ENCODE results near the gene SYNGAP1. TPM values are rescaled to one million over a fixed set of nuclear protein-coding genes. Genes with fewer than 3 reads are reported as not detected.

SYNGAP1 gene
- total and polyA plus RNA-seq, 9 of the 15 experiments (the other 6 are each of a cell fraction or from before 2014, with no cell fraction given) = 0.01 to 22.8 (median 3.2) TPM

DNA sequence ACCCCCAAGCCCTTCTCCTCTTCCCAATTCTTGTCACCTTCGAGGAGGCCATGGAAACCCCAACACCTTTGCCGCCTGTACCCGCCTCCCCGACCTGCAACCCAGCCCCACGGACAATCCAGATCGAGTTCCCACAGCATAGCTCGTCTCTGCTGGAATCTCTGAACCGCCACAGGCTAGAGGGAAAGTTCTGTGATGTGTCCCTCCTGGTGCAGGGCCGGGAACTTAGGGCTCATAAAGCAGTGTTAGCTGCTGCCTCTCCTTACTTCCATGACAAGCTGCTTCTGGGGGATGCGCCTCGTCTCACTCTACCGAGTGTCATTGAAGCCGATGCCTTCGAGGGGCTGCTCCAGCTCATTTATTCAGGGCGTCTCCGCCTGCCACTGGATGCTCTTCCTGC, 35.2 kb downstream of the SYNGAP1 start (continued):
- TF ChIP-seq, protein P1, sequence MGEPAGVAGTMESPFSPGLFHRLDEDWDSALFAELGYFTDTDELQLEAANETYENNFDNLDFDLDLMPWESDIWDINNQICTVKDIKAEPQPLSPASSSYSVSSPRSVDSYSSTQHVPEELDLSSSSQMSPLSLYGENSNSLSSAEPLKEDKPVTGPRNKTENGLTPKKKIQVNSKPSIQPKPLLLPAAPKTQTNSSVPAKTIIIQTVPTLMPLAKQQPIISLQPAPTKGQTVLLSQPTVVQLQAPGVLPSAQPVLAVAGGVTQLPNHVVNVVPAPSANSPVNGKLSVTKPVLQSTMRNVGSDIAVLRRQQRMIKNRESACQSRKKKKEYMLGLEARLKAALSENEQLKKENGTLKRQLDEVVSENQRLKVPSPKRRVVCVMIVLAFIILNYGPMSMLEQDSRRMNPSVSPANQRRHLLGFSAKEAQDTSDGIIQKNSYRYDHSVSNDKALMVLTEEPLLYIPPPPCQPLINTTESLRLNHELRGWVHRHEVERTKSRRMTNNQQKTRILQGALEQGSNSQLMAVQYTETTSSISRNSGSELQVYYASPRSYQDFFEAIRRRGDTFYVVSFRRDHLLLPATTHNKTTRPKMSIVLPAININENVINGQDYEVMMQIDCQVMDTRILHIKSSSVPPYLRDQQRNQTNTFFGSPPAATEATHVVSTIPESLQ (CRISPR knock-in tag; IDR thresholded peaks at IDR 0.05) = no peak
- no peak for TF ChIP-seq YBX1 (IDR thresholded peaks at IDR 0.05)

DNA sequence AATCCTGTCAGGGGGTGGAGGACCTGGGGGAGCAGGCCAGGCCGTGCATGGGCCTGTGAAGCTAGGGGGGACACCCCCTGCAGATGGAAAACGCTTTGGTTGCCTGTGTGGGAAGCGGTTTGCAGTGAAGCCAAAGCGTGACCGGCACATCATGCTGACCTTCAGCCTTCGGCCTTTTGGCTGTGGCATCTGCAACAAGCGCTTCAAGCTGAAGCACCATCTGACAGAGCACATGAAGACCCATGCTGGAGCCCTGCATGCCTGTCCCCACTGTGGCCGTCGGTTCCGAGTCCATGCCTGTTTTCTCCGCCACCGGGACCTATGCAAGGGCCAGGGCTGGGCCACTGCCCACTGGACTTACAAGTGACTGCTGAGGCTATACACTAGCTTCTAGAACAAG, 36.3 kb downstream of the SYNGAP1 start:
- 97% methylated on average over 12 of the region's 12 CpGs for WGBS (ENCODE audit: insufficient coverage, low coverage, missing lambda C conversion rate)
- no peaks in the 10 kb centered on the region for H3K9me1 ChIP-seq (ENCODE audit: control insufficient read depth, insufficient read depth, low read length)
- H3K4me2 ChIP-seq (ENCODE audit: insufficient read depth, low read length) = no peak overlapping the region; the same call in 1 of the 2 replicates
- H4K20me1 ChIP-seq (replicated peaks; ENCODE audit: control insufficient read depth, insufficient read depth, low read length) = no peaks in the 10 kb centered on the region
- in situ Hi-C loops (cut with MboI) (no loop called here), intact Hi-C loops (cut with micrococcal nuclease) (no loop called here)
- H3K4me1 ChIP-seq (replicated peaks in 1 of 2; ENCODE audit: control insufficient read depth in 2 of 2, insufficient read depth in 2 of 2, low read length in 2 of 2) = peaks cover 16 to 20% of the 10 kb centered on the region in 2 experiments
- DNase-seq (ENCODE audit: extremely low read depth in 1 of 4, low spot score in 3 of 4) = no peak
- H3K27ac ChIP-seq (ENCODE audit: extremely low read depth, low read depth, low read length) = no peak overlapping the region
- H3K36me3 ChIP-seq (ENCODE audit: control insufficient read depth, insufficient read depth, low read length) = peaks cover 27% of the 10 kb centered on the region
- H3K4me3 ChIP-seq = no peak overlapping the region
- no peaks in the 10 kb centered on the region for H3K27me3 ChIP-seq (ENCODE audit: control insufficient read depth in 2 of 2, insufficient read depth in 2 of 2, low read length in 2 of 2)
- ATAC-seq = no peak
- FAIRE-seq = no peak
- H2AFZ ChIP-seq (ENCODE audit: low read depth, low read length) = no peak overlapping the region
- ChIA-PET POLR2A (no interaction called here), CTCF (ENCODE audit: low intra/inter-chr PET ratio) (no interaction called here)
- H3K79me2 ChIP-seq (ENCODE audit: control insufficient read depth, insufficient read depth, low read length) = peaks cover 35% of the 10 kb centered on the region
- no peaks in the 10 kb centered on the region for H3K9me3 ChIP-seq (replicated peaks; ENCODE audit: control insufficient read depth, insufficient read depth, low read depth, low read length)
- H3K9ac ChIP-seq (ENCODE audit: insufficient read depth in 1 of 2, low read depth in 2 of 2, low read length in 2 of 2) = peak overlapping the region in 1 of 2 experiments; percentile 95; a peak in 2 of 4 replicates
- no TSS peak for BruUV-seq (replicated peaks)
- TF ChIP-seq DIDO1 (tag; IDR thresholded peaks at IDR 0.05; ENCODE audit: low read depth) = no peak
- TF ChIP-seq HDGF (IDR thresholded peaks at IDR 0.05) = no peak
- TF ChIP-seq ZNF124 (CRISPR knock-in tag; IDR thresholded peaks at IDR 0.05) = no peak
- no peak for TF ChIP-seq ESRRB (CRISPR knock-in tag; IDR thresholded peaks at IDR 0.05; ENCODE audit: borderline replicate concordance)
- no peak for TF ChIP-seq SOX6 (IDR thresholded peaks at IDR 0.05)
- no peak for TF ChIP-seq RCOR1 (IDR thresholded peaks at IDR 0.05; ENCODE audit: borderline replicate concordance in 1 of 2, low read depth in 2 of 2, low read length in 2 of 2)
- TF ChIP-seq, protein P2, sequence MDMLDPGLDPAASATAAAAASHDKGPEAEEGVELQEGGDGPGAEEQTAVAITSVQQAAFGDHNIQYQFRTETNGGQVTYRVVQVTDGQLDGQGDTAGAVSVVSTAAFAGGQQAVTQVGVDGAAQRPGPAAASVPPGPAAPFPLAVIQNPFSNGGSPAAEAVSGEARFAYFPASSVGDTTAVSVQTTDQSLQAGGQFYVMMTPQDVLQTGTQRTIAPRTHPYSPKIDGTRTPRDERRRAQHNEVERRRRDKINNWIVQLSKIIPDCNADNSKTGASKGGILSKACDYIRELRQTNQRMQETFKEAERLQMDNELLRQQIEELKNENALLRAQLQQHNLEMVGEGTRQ (CRISPR knock-in tag; IDR thresholded peaks at IDR 0.05) = no peak
- TF ChIP-seq TEAD2 (tag; IDR thresholded peaks at IDR 0.05) = no peak
- 0 out of 2 replicates have a peak, but pooled peaks have one; percentile 17 for TF ChIP-seq POLR2G (IDR thresholded peaks at IDR 0.05; ENCODE audit: low read depth, low read length)
- no peak for TF ChIP-seq PTRF (tag; IDR thresholded peaks at IDR 0.05)
- no peak for TF ChIP-seq PHF8 (IDR thresholded peaks at IDR 0.05; ENCODE audit: borderline replicate concordance, low read length)
- no peak for TF ChIP-seq SMAD1 (IDR thresholded peaks at IDR 0.05; ENCODE audit: low read depth, low read length, partially characterized antibody)
- TF ChIP-seq, protein P3, sequence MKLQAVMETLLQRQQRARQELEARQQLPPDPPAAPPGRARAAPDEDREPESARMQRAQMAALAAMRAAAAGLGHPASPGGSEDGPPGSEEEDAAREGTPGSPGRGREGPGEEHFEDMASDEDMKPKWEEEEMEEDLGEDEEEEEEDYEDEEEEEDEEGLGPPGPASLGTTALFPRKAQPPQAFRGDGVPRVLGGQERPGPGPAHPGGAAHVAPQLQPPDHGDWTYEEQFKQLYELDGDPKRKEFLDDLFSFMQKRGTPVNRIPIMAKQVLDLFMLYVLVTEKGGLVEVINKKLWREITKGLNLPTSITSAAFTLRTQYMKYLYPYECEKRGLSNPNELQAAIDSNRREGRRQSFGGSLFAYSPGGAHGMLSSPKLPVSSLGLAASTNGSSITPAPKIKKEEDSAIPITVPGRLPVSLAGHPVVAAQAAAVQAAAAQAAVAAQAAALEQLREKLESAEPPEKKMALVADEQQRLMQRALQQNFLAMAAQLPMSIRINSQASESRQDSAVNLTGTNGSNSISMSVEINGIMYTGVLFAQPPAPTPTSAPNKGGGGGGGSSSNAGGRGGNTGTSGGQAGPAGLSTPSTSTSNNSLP (IDR thresholded peaks at IDR 0.05; ENCODE audit: borderline replicate concordance, low read depth, low read length) = no peak
- no peak for TF ChIP-seq MAFG (tag; conservative IDR thresholded peaks at IDR 0.05)
- TF ChIP-seq, protein P4, sequence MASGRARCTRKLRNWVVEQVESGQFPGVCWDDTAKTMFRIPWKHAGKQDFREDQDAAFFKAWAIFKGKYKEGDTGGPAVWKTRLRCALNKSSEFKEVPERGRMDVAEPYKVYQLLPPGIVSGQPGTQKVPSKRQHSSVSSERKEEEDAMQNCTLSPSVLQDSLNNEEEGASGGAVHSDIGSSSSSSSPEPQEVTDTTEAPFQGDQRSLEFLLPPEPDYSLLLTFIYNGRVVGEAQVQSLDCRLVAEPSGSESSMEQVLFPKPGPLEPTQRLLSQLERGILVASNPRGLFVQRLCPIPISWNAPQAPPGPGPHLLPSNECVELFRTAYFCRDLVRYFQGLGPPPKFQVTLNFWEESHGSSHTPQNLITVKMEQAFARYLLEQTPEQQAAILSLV (tag; IDR thresholded peaks at IDR 0.05) = no peak
